A549 treated with Mapracorat at 1 μM for 4 hours (cell line): ENCODE data around the gene ACTR8. TPM values are rescaled to one million over a fixed set of nuclear protein-coding genes. Genes with fewer than 3 reads are reported as not detected.

Experiments
- total RNA-seq: library from RNA; stranded (reverse); fragments of 200-300 nt; extraction: Qiagen RNA extraction; gene quantifications from 5 replicates; pipeline ENCODE4 v1.2.3, GENCODE V29; 2022

The ACTR8 gene, protein sequence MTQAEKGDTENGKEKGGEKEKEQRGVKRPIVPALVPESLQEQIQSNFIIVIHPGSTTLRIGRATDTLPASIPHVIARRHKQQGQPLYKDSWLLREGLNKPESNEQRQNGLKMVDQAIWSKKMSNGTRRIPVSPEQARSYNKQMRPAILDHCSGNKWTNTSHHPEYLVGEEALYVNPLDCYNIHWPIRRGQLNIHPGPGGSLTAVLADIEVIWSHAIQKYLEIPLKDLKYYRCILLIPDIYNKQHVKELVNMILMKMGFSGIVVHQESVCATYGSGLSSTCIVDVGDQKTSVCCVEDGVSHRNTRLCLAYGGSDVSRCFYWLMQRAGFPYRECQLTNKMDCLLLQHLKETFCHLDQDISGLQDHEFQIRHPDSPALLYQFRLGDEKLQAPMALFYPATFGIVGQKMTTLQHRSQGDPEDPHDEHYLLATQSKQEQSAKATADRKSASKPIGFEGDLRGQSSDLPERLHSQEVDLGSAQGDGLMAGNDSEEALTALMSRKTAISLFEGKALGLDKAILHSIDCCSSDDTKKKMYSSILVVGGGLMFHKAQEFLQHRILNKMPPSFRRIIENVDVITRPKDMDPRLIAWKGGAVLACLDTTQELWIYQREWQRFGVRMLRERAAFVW
- 14.0 to 17.4 TPM (median 15.9 TPM) in 5 replicates for total RNA-seq

DNA sequence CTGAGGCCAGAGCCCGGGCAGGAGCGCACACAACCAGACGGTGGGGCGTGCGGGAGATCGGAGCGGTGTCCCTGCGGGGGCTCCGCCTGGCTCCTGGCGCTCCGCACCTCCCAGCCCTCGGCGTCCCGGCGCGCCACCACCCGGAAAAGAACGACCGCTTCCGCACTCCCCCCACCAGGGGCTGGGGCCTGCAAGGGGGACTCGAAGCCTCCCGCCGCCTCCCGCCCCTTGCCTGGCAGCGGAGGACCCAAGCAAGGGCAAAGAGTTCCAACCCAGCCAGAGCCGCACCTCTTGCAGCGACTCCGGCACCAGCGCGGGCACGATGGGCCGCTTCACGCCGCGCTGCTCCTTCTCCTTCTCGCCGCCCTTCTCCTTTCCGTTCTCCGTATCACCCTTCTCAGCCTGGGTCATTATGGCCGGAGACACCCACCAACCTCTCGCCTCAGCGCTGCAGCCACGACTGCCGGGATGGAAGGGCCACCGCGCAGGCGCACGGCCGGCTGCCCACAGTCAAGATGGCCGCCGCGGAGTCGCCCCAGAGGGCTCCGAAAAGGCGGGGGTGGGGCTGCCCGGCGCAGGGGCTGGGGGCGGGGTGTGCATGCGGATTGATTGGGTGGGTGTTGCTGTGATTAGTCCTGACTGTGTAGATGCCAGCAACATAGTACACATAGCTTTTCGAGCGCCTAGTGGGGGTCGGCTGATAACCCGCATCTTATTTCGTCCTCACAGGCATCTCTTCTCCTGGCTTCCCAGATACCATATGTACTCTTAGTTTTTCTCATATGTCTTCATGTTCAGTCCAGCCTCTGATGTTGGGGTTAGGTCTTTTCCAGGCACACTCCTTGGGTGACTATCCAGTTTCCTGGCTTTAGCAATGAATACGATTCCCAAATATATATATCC is at the start of gene ACTR8:
Gene ACTR8, minus strand, starts transcription at position 462 of the 903 bp plus-strand sequence. Its CDS starts 51 bp downstream, at position 411.

DNA sequence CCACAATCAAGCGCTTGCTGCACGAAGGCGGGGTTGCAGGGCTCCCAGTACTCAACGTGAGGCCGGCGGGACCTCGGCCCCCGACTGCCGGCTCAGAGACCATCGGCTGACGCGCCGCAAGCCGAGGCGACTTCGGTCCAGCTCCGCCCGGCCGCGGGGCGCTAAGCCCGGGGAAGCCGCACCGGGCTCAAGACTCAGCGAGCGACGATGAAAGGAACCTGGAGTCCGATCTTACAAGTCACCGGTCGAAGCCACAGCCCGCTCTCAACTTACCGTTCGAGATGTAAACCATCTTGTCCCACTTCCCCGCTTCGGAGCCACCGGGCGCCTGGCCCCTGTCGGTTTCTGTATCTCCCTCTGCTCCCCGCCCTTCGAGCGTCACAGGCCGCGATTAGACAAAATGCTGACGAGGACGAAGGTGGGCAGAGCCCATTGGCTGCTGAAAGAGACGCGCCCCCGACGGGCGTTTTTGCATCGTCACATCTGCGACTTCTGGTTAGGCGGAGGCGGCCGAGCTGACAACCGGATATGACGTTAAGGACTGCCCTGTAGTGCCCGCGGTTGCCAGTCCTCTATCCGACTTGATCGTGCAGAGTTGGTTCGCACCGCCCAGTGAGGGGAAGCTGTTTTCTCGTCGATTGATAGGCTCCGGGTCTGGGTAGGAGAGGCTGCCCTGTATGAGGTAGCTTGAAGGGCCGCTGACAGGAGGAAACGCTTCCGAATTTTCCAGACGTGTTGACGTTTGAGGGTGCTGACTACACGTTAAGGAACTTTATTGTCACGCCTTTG is 9.7 kb upstream of the ACTR8 start, which contains the start of gene SELENOK:
Gene SELENOK, minus strand, starts transcription at position 363 of the 789 bp plus-strand sequence.

DNA sequence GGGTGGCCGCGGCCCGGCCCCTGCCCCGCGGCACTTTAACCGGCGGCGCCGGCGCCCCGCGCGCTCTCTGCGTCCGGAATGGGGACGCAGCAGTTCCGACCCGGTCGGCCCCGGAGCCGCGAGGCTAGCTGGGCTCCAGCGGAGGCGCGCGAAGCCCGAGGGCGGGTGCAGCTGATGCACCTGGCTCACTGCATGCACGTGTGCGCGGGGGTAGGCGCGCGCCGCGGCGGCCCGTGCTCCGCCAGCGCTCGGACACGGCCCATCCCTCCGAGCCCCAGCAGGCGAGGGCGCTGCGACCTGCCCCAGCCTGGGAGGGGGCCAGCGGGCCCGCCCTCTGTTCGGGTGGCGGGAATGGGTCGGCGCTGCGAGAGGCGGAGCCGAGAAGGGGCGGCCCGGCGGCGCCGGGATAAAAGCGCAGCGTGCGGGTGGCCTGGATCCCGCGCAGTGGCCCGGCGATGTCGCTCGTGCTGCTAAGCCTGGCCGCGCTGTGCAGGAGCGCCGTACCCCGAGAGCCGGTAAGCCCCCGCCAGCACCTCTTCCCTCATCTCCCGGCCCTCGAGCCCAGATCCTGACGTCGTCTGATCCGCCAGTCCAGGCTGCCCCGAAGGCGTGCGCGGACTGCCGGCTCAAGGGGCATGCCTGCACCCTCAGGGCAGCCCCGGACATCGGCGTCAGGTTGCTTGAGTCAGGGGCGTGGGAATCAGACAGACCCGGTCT is 35.7 kb downstream of the ACTR8 start, which contains the start of the genes CHDH and IL17RB:
Gene CHDH, minus strand, starts transcription at position 286 of the 717 bp plus-strand sequence. CDS start 22,411 bp downstream, outside the sequence.
Gene IL17RB, plus strand, starts transcription at position 435 of the 717 bp plus-strand sequence. Its CDS starts 21 bp downstream, at position 456.

Other genes starting within 250 kb of the ACTR8 start
- gene CHDH, start 35.7 kb downstream of the ACTR8 start, total RNA-seq = 1.7 to 2.9 TPM (median 2.2 TPM) in 5 replicates
- gene IL17RB, start 35.6 kb downstream of the ACTR8 start, total RNA-seq = 0.75 to 1.2 TPM (median 0.86 TPM) in 5 replicates
- 16.9 to 27.7 TPM (median 20.9 TPM) in 5 replicates for gene SELENOK, start 9.7 kb upstream of the ACTR8 start, total RNA-seq
- 0.09 to 0.34 TPM (median 0.17 TPM) in 5 replicates for gene CACNA2D3, start 240.4 kb upstream of the ACTR8 start, total RNA-seq